Raji (cell line): Measurements from ENCODE around the gene CDK15.

ENCODE experiments used
- POLR2A ChIP-seq: IDR thresholded peaks from 2 replicates; pipeline ENCODE4 v1.6.1; 2011; ENCODE audit warnings: low read depth, low read length, control low read depth; ENCODE audit not compliant: insufficient read depth

Gene CDK15

DNA sequence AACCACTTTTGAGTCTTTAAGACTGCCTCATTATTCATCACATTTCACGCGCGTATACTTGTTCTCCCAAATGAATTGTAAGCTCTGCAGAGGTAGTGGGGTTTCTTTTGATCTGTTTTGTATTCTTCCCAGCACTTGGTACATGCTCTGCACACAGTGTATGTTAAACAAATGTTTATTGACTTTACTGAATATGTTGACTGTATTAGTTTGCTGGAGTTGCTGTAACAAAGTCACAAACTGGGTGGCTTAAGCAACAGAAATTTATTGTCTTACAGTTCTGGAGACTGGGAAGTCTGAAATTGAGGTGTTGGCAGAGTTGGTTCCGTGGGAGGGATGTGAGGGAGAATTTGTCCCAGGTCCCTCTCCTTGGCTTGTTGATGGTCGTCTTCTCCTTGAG, 65.1 kb downstream of the CDK15 start:
- TF ChIP-seq POLR2A = no peak

DNA sequence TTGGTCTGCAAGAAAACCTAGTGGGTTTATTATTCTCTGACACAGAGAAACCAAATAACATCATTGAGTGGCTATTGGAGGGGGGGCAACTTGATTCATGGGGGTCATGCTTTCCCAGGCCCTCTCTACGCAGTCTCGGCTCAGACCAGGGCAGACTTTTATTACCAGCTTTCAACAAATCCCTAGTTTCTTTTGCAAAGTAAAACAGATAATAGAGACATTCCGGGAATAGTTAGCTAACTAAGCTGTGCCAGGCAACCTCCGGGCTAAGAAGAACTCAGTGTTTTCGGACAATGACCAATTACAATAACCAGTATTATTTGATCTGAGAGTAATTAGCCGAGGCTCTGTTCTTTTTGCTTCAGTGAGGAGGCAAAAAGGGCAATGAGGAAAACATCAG, 66.3 kb downstream of the CDK15 start:
- no peak for TF ChIP-seq POLR2A

DNA sequence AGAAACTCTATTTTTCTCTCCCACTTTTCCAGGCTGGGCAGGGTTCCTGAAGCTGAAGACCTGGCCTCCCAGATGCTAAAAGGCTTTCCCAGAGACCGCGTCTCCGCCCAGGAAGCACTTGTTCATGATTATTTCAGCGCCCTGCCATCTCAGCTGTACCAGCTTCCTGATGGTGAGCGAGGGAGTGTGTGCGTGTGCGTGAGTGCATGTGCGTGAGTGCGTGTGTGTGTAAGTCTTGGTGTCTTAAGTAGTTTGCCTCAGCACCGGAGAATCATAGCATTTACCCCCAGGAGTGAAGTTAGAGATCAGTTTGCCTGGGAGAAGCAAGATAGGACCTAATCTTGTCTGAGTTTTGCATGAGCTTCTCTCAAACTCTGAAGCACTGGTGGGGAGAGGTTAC, 73.7 kb downstream of the CDK15 start:
- no peak for TF ChIP-seq POLR2A

DNA sequence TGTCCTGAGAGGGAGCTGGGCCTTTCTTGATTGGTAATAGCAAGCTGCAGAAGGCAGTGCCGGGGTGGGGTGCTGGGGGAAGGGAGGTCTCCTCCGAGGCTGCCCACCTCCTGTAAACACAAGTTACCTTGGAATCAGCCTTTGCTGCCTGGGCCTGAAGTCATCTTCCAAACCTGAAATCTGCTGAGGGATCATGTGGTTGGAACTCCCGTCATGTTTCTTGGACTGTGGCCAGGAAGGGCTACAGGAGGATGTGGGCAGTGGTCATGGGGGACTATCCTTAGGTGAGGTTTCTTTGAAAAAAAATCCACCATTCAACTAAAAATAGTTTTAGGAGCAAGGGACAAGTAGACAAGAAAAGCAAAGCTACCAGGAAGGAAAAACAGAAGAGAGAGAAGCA, 74.2 kb downstream of the CDK15 start:
- no peak for TF ChIP-seq POLR2A

- TF ChIP-seq POLR2A = no peak
These were observed 74.8 kb downstream of the CDK15 start for GRCh38 chr2:201880993-201881611.

DNA sequence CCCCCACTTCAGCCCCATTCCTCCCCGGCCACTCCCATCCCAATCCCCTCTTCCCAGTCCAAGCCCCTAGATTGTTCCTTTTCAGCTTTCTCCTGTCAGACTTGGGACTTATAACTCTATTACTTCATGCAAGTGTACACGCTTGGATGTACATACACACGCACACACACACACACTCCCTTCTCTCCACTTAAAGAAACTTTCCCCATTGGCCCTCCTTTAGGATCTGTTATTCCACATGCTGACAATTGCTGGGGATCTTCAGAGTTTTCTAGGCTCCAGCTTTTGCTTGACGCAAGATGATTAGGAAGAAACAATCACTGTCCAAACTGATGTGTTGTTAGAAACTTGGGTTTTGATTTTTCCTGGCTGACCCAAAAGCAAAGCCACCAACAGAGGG, 75.4 kb downstream of the CDK15 start:
- TF ChIP-seq POLR2A = no peak

- no peak for TF ChIP-seq POLR2A
These were observed 76.2 kb downstream of the CDK15 start for GRCh38 chr2:201882353-201883090.

- no peak for TF ChIP-seq POLR2A
These were observed 77.5 kb downstream of the CDK15 start for GRCh38 chr2:201883606-201884369.

DNA sequence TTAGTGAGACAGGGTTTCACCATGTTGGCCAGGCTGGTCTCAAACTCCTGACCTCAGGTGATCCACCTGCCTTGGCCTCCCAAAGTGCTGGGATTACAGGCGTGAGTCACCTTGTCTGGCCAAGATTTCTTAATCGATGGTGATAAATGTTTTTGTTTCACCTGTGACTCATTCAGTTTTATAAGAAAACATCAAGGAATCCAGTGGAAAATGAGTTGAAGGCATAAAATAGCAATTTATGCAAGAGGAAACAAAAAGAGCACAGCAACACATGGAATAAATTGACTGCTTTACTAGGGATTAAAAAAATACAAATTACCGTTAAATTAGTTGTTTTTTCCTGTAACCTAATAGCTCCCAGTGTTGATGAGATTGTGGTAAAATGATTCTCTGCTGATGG, 80.2 kb downstream of the CDK15 start:
- TF ChIP-seq POLR2A = no peak

GRCh38 chr2:201887773-201888425, 81.6 kb downstream of the CDK15 start:
- no peak for TF ChIP-seq POLR2A

- TF ChIP-seq POLR2A = no peak
These were observed 82.1 kb downstream of the CDK15 start for GRCh38 chr2:201888426-201888800.

DNA sequence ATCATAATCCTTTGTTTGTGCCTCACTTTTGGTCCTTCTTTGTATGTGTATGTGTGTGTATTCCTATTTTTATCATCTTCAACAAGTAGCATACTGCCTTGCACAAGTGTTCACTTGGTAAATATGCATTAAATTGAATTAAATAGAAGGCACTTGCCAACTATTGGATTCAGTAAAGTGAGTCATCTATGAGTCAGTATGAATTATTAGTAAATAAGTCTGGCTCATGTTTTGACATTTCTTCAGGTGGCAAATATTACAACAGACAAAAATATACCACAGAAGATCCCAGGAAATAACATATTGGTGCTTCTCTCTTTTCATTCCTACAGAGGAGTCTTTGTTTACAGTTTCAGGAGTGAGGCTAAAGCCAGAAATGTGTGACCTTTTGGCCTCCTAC, 84.1 kb downstream of the CDK15 start:
- TF ChIP-seq POLR2A = no peak

- TF ChIP-seq POLR2A = no peak
These were observed 85.3 kb downstream of the CDK15 start for GRCh38 chr2:201891676-201892075.

DNA sequence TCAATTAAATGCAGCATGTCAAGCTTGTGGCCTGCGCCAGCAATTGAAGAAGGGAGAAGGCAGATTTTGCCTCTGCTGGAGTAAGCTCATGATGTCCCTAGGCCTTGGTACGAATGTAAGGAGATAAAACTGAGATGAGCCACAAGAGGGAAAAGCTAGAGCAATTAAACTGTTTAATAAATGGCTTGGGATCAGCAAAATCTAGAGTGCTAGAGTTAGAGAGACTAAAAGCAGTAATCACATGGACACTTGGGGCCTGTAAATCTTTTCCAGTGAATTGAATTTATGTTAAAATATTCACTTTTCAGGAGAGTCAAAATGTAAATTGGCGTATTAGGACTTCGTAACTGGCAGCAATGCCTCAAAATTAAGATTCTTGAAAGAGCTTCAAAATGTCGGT, 86.2 kb downstream of the CDK15 start:
- TF ChIP-seq POLR2A = no peak

GRCh38 chr2:201900362-201900761, 94.0 kb downstream of the CDK15 start:
- no peak for TF ChIP-seq POLR2A

GRCh38 chr2:201901786-201902185, 95.4 kb downstream of the CDK15 start:
- TF ChIP-seq POLR2A = no peak
